Measurements from ENCODE around the gene RELN.
"Not testable (repeated sequence)": the region's sequence is repeated elsewhere in the genome, so short reads cannot be mapped to it uniquely, and the experiment has no call there.

RELN gene

DNA sequence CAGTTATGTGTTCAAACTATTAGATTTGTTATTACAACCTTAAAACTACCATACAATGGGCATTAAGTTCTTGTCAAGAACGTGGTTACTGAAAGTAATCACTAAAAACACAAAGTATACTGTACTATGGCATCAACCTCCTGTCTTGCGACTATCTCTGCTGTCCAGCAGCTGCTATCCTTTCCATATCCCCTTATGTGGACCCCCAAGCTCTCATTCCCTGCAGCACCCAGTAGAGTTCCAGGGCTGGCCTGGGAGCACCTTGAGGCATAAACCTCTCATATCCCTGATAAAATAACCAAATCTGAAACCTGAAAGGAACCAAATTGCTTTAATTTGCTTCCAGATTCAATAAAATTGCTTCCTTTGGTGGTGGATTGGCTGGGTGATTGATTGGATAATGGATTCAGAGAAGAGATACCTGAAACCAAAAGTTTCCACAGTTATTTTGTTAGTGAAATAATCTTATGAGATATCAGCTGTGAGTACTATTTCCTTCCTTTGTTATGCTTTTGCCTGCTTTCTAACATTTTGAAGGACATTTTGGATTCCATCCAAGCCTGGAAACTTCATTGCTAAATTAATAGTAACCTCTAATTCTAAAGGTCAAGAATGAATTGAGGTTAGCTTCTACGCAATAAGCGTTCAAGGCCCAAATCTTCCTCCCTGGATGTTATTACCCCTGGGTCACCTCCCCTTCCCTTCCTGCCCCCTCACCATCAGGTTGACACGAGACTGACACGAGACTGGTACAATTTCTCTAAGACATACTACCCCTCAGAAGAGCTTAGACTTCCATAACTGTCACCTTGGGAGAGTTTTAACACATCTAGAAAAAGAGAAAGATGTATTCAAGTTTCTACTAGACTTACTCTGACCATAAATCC lies 48.8 kb downstream of the RELN start:
- DNase-seq, result no peak

DNA sequence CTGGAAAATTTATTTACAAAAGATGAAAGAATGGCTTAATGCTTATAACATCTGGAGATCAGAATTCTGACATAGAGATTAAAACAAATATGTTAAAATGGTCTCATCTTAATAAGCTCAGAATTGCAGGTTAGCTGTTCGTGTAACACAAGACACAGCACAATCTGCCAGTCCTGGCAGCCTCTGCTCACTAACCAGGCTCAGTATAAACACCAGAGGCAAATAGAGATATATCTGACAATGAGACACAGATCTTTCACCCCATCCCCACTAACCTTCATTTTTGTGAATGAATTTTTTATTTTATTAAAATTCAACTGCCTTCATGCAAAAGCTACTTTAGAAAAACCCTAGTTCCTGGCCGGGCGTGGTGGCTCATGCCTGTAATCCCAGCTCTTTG lies 51.8 kb downstream of the RELN start:
- DNase-seq, result no peak

DNA sequence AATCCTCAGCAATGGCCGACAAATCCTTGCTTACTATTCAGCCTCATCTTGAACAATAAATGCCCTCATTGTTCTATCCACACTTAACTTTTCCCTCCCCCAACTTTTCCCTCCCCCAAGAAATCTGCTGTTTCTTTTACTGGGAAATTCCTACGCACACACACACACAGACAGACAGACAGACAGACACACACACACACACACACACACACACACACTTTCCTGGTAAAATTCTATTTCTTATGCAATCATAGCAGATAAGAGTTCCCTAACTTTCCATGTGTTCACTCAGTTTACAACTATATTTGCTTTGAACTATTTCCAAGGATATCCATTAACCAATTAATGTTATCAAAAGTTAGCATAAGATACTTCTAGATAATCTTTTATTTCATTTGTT lies 52.9 kb downstream of the RELN start:
- DNase-seq, result no peak

DNA sequence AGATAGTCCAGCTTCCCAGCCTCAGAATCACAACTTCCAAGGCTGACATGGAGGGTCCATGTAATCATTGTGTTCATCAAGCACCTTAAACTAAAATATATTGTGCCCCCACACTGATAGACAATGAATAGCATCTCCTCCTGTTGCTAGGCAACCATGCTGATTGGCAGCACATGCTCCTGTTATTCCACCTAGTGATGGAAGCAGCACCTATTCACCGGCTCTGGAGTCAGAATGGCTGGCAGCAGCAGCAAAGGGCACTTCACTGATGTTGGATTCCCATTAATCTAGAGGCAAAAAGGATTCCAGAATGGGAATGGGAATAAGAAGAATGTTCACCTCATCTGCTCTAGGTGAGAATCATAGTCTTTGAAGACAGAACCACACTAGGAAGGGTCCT lies 55.0 kb downstream of the RELN start:
- no peak for DNase-seq

DNA sequence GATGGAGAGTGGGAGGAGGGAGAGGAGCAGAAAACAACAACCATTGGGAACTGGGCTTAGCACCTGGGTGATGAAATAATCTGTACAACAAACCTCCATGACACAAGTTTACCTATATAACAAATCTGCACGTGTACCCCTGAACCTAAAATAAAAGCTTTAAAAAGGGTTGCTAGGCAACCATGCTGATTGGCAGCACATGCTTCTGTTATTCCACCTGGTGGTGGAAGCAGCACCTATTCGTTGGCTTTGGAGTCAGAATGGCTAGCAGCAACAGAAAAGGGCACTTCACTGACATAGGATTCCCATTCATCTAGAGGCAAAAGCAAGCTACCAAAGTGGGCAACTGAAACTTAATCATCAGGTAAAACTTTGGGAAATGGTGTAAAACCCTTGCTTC lies 57.1 kb downstream of the RELN start:
- no peak for DNase-seq

DNA sequence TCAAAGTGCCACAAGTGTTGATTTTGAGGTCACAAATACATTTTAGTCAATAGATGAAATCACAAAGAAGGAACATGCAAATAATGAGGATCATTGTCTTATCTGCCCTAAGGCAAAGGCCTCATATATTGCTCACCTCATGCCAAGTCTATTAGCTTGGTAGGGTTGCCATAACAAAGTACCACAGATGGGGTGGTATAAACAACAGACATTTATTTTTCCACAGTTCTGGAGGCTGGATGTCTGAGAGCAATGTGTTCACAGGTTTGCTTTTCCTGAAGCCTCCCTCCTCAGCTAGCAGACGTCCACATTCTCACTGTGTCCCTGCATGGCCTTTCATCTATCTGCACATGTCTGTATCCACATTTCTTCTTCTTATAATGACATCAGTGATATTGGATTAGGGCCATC lies 59.6 kb downstream of the RELN start:
- no peak for DNase-seq

DNA sequence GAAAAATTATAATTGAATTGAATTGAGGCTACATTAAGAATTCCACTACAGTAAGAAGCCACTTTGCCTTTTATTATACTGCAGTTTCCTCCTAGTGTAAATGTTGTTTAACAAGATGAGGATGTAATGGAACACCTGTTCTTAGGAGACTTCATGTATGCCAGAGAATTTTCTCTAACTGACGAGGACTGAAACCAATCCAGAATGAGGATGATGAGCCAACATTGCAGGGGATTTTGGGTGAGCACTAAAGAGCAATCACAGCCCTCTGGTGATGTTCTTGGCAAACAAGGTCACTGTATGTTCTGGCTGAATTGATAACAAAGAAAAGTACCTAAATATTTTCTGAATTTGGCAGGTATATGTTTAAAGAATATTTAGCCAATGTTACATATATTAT lies 60.9 kb downstream of the RELN start:
- DNase-seq, result no peak

DNA sequence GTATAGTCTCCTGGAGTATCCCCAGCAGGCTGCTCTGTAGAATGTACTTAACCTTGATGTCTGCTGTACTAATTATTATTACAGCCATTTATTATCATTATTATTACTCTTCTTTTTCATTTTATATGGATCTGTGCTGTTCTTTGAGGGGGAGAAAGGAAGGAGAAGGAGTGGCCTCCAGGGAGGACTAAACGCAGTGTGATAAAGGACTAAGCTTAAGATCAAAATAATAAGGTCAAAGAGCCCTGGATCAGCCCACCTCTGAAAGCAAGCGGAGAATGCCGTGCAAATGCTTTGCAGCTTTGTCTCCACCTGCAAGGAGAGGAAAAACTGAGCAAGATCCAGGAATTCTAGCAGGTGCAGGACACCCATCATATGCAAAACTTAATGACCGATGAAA lies 65.3 kb downstream of the RELN start:
- no peak for DNase-seq

DNA sequence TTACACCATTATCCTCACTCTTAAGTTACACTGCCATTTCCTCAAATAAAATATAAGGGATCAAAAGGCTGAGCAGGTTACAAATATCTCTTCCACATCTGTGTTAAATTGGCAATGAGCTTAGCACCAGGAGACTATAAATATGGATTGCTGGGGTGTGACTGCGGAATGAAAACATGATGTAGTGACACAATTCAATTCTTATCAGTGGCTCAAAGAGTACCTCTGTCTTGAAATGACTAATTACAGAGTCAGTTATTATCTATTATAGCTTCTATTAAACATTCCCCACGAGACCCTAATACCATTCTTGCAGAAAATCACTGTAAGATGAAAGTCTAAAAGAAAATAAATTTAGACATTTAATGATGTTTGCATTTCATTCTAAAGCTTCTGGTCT lies 67.1 kb downstream of the RELN start:
- DNase-seq, result no peak

DNA sequence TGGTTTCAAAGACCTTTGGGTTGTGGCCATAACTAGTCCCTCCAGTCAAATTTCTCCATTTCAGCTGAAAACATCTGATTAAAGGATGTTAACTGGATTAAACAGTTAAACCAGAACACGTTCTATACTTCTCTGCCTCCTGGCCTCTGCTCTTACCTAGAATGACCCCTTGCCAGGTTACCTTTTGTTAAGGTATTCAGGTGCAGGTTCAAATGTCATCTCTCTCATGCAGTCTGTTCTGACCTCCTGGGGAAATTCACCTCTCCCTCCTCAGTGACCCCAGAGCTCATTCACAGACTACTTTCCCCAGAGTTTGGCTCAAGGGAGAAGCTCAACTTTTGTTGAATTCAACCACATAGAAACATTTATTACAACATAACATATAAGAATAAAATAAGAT lies 67.8 kb downstream of the RELN start:
- no peak for DNase-seq

DNA sequence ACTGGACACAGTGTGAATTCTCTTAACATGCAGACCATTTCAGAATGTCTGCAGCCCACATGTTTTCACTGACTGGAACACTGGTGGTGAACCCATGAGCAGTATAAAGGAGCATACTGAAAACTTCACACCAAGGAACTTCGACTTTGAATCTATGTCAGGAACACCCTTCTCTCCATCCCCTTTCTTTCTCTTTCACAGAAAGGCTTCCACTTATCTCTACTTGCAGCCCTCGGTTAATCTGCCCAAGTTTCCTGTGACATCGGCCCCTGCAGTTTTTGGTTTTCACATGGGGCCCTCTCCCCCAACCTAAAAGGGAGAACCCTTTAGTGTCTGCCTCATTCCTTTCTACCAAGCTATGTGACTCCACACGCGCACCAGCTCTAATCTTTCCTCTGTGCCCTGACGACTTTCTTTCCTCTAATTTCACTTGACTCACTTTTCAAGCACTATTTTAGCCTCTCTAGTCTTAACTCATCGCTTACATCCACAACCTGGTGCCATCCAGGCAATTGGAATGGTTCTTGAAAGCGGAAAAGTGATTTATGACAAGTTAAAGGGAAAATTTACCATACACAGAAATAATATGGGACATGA lies 70.1 kb downstream of the RELN start:
- no peak for DNase-seq

DNA sequence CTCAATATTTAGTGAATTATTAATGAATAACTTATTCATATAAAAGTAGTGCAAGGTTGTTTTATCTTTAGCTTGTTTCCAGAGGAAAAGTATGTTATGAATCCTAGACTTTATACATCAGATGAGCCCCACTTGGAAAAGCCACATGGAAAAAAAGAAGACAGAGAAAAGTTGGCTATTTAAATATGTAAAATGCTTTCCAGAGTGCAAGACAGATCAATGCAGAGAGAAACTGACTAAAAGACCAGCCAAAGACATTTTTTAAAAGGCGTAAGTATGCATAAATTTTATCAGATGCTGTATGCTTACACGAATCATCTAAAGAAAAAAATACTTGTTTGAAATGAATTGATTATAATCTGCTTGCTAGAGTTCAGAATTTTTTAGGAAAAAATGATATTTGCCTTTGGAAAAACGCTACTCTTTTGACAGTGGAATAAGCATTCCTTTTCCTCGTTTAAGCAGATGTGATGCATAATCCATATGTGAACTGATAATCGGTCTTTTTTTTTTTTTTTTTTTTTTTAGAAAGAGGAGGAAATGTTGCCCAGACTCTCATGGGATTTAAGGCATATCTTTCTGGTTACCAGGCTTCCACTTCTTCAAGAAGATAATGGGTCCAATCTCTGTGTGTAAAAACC lies 70.7 kb downstream of the RELN start:
- DNase-seq, result no peak

DNA sequence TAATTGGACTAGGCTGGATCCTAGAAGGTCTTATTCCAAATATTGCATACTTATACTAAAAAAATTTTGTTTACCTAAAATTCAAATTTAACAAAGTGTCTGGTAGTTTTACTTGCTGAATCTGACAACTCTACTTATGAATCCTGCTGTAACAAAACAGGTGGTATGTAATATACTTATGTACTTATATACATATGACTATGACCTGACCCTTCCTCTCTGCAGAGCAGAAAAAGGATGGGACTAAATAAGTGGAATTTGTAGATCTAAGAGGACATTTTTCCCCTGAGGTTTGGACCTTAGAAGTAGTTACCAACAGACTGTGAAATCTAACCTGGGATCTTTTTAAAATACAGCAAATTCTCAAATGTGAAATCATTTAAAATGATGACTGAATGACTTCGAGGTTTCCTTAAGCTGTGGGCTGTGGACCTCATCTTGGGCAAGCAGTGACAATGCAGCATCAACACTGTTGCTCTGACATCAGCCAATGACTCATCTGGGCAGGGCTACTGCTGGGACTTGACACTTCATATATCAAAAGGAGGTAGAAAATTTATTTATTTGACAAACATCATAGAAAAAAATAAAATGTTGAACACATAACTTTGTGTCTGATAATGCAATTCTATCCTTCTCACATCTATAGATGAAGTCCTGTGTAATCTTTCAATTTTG lies 73.6 kb downstream of the RELN start:
- no peak for DNase-seq

DNA sequence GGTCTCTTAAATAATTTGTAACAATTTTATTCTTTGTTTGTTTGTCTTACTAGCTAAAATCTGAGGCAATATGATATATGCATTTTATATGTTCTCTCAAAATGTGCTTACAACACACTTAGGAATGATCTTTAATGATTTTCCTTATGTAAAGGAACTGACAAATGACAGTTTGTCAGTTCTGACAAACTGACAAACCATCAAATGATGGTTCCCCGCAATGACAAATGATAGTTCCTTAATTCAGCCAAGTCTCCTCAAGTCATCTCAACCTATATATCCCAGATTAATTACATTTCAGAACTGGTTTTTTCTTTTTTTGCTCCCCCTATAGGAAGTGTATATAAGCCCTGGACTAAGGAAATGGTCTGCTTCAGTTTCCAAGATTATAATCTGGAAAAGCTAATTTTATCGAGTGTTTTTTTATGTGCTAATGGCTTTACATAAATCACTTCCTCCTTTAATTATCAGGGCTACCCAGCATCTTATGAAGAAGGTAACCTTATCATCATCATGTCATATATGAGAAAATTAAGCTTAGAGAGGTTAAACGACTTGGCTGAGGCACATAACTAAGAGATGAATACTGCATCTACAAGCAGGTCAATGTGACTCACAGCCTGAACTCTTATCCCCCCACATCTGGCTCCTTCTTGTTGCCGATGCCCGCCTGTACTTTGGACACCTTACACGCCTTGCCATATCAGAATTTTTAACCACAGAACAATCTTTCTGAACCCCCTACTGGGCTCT lies 75.1 kb downstream of the RELN start:
- DNase-seq, result no peak

DNA sequence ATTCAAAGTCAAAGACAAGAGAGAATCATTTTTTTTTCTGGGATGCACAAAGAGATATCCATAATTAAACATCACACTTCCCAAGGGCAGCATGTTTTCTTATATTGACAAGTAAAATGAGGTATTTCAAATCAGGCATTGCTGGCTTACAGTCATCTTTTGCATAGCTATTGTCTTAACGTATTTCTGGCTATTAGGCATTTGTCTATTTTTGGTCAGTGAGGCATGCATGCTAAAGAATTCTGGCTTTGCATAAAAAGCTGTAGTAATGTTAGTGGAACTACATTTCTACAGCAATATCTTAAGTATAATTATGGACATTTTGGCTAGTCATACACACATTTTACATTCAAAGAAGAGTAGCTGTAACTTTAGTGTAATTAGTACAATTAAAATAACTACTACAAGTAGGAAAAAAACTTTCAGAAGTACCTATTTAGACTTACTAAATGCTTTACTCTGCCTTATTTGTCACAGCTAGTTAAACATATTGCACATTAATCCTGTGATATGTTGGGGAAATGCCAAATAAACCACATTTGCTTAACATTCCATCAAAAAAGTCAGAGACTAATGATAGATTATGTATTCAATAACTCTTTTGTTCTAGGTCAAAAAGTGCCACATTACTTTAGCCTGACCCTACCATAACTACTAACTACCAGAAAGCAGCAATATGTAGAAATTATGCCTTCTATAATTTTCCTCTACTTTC lies 76.4 kb downstream of the RELN start:
- DNase-seq, result no peak

DNA sequence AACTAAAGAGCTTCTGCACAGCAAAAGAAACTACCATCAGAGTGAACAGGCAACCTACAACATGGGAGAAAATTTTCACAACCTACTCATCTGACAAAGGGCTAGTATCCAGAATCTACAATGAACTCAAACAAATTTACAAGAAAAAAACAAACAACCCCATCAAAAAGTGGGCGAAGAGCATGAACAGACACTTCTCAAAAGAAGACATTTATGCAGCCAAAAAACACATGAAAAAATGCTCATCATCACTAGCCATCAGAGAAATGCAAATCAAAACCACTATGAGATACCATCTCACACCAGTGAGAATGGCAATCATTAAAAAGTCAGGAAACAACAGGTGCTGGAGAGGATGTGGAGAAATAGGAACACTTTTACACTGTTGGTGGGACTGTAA lies 78.4 kb downstream of the RELN start:
- DNase-seq, result not testable (repeated sequence)

DNA sequence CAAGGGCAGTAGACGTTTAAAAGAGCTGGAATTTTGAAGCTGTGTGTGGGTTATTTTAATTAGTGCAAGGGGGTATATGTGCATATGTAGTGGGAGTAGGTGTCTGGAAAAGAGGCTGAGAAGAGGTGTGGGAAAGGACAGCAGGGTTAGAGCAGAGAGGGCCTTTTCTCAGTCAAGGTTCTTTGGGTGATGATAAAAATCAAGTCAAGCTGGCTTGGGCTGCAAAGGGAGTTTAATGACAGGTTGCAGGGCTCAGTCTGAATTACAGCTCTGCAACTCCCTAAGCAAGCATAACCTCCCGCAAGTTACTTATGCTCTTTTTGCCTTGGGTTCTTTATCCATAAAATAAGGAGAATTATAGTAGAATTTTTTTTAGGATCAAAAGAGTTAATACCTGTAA lies 83.5 kb downstream of the RELN start:
- DNase-seq, result no peak

DNA sequence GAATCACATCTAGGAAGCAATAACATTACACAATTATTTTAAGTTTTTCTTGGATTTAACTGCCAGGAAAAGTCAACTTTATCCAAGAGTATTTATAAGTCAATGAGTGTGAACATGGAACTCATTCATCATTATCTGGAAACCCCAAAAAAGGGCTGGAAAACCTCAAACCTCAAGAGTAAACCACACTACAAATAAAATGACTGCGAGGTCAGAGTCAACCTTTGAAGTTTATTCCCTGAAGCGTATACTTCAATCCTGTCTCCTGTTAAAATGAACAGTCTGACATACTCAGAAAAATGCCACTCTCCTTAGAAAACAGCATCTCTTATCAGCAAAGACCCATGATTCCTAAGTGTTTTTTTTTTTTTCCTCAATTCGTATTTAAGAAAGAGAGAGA lies 86.5 kb downstream of the RELN start:
- DNase-seq, result no peak

DNA sequence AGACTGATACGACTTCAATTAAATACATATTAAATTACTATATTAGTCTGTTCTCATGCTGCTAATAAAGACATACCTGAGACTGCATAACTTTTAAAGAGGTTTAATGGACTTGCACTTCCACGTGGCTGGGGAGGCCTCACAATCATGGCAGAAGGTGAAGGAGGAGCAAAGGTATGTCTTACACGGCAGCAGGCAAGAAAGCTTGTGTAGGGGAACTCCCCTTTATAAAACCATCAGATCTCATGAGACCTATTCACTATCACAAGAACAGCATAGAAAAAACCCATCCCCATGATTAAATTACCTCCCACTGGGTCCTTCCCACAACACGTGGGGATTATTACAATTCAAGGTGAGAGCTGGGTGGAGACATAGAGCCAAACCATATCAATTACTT lies 92.6 kb downstream of the RELN start:
- DNase-seq, result not testable (repeated sequence)

DNA sequence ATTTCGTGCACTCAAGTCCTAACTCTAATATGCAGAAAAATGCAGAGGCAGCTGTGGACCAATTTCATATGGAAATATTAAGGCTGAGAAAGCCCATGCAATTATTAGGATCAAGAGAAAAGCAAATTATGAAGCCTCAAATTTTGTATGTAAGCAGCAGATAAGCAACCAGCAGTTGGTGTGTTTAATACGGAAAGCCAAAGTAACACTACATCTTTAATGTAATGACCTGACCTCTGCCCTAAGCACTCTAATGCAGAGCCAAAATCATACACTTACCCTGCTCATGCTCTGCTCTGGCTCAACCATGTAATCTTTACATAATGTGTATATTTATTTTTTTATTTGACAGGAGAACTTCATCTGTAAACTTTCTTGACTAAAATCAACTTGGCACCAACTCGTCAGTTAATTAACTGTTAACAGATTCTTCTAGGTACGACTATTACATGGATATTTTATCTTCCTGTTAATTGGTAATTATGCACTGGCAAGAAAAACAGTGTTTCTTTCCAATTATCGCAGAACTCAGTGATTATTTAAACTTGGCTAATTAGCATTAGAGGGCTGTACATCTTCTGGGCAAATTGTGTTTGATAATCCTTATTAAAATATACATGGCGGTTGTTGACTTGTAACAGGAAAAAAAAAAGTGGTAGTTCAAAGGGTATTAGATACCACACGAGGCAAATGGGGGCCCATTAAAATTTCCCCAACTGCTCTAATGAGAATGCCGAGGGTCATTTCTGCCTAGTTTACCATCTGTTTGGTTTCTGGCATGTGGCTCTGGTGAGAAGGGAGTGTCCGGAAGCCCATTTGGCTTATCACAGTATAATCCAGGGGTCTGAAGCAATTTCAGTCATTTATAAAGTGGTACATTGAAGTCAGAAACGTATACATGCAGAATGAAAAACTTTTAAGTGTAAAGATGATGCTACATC lies 94.5 kb downstream of the RELN start:
- DNase-seq, result no peak

DNA sequence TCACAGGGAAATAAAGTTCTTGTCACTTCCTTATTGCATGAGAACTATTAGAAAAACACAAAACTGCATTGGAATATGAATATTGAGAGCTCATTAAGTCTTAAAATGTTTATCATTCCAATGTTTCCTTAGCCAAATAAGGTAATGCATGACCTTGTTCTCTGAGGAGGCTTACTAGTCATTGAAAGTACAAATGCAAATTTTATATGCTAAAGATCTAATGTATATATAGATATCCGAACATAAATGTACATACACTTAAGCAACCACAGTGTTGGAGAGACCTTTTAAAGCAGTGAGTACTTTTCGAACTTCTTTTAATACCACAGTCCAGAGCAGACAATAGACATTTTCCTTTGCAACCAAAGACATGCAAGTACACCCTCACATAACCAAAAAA lies 96.1 kb downstream of the RELN start:
- DNase-seq, result no peak
